ENCODE data around the gene ATP6V0A1. TPM values are rescaled to one million over a fixed set of nuclear protein-coding genes. Genes with fewer than 3 reads are reported as not detected.
A peak's percentile ranks its signal among the peaks of the same experiment; 100 is the strongest.

The ATP6V0A1 gene
- total RNA-seq, 4 donors from 2014 or later = 51.9 to 74.9 (median 63.9) TPM

DNA sequence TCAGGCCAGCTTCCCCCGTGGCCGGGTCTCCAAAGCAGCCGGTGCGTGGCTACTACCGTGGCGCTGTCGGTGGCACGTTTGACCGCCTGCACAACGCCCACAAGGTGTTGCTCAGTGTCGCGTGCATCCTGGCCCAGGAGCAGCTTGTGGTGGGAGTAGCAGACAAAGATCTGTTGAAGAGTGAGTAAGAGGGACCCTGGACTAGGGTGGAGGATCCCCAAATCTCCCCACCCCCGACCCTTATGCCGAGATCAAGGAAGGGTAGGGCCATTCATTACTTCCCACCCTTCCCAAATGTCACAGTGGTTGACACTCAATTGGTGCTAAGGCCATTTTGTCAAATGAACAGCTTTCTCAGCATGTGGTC lies 104.4 kb downstream of the ATP6V0A1 start:
- Histone ChIP-seq H3K27ac (replicated peaks in 1 of 4) (peak overlapping the region; percentile 83 to 90 (median 85)), H3K4me3 (peak overlapping the region; percentile 70 to 87 (median 73))

DNA sequence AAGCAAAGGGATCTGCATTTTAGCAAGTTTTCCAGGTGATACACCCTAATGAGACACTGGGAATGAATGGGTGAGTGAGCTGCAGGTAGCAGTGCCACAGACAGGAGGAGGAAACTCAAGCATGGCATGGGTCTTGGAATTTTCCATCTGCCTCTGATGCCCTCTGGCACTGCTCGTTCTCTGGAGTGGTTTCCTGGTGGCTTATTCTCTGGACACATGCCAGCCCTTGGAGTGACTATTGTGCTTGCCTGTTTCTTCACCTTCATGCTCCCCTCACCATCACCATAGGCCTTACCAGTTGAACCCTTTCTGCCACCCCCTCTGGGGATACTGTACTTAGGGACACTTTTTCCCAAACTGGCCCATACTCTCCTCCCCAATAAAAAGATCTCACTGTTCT lies 104.9 kb downstream of the ATP6V0A1 start:
- 33% methylated on average over 1 of the region's 1 CpG for WGBS
- intact Hi-C loops (cut with DNase I) = no loop called here
- TF ChIP-seq, protein P1, sequence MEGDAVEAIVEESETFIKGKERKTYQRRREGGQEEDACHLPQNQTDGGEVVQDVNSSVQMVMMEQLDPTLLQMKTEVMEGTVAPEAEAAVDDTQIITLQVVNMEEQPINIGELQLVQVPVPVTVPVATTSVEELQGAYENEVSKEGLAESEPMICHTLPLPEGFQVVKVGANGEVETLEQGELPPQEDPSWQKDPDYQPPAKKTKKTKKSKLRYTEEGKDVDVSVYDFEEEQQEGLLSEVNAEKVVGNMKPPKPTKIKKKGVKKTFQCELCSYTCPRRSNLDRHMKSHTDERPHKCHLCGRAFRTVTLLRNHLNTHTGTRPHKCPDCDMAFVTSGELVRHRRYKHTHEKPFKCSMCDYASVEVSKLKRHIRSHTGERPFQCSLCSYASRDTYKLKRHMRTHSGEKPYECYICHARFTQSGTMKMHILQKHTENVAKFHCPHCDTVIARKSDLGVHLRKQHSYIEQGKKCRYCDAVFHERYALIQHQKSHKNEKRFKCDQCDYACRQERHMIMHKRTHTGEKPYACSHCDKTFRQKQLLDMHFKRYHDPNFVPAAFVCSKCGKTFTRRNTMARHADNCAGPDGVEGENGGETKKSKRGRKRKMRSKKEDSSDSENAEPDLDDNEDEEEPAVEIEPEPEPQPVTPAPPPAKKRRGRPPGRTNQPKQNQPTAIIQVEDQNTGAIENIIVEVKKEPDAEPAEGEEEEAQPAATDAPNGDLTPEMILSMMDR (IDR thresholded peaks at IDR 0.05) = no peak
- TF ChIP-seq POLR2A (IDR thresholded peaks at IDR 0.05; ENCODE audit: low read depth) = no peak
- TF ChIP-seq EP300 (IDR thresholded peaks at IDR 0.05) = no peak
- no peak for TF ChIP-seq POLR2AphosphoS5 (IDR thresholded peaks at IDR 0.05)
- Histone ChIP-seq H3K4me3 (peak overlapping the region in 3 of 4 donors; percentile 70 to 87 (median 75)), H3K36me3 (peaks cover 19 to 32% (median 28%) of the 10 kb centered on the region in 4 donors), H3K27ac (replicated peaks in 1 of 4) (peak overlapping the region in 3 of 4 donors; percentile 10 to 90 (median 11)), H3K4me1 (peaks cover 40 to 69% (median 62%) of the 10 kb centered on the region in 4 donors), H3K27me3 (no peaks in the 10 kb centered on the region), H3K9me3 (no peaks in the 10 kb centered on the region)
- no peak for DNase-seq (ENCODE audit: extremely low spot score)

More for the DNA sequence above, 104.4 kb downstream of the ATP6V0A1 start:
- Histone ChIP-seq H3K27me3 (no peaks in the 10 kb centered on the region), H3K36me3 (peaks cover 19 to 28% (median 25%) of the 10 kb centered on the region in 4 donors), H3K9me3 (no peaks in the 10 kb centered on the region), H3K4me1 (peaks cover 36 to 65% (median 59%) of the 10 kb centered on the region in 4 donors)
- intact Hi-C loops (cut with DNase I) = no loop called here
- no peak for DNase-seq (ENCODE audit: extremely low spot score)
- TF ChIP-seq POLR2AphosphoS5 (IDR thresholded peaks at IDR 0.05) (no peak), POLR2A (IDR thresholded peaks at IDR 0.05; ENCODE audit: low read depth) (no peak), EP300 (IDR thresholded peaks at IDR 0.05) (no peak)
- TF ChIP-seq, protein P1 (IDR thresholded peaks at IDR 0.05) = no peak
- no CpG with 5 or more reads among the region's 14 CpGs for WGBS

GRCh38 chr17:42563950-42564349 lies 105.3 kb downstream of the ATP6V0A1 start:
- H3K9me3 ChIP-seq = no peaks in the 10 kb centered on the region
- H3K27ac ChIP-seq (replicated peaks in 1 of 4) = peak overlapping the region in 3 of 4 donors; percentile 10 to 90 (median 11)
- H3K27me3 ChIP-seq = no peaks in the 10 kb centered on the region
- peaks cover 19 to 36% (median 32%) of the 10 kb centered on the region in 4 donors for H3K36me3 ChIP-seq
- intact Hi-C loops (cut with DNase I) = no loop called here
- H3K4me3 ChIP-seq = no peak overlapping the region
- no peak for TF ChIP-seq POLR2AphosphoS5 (IDR thresholded peaks at IDR 0.05)
- TF ChIP-seq EP300 (IDR thresholded peaks at IDR 0.05) = no peak
- TF ChIP-seq, protein P1 (IDR thresholded peaks at IDR 0.05) = no peak
- no peak for TF ChIP-seq POLR2A (IDR thresholded peaks at IDR 0.05; ENCODE audit: low read depth)
- DNase-seq (ENCODE audit: extremely low spot score) = no peak
- WGBS = 84% methylated on average over 9 of the region's 9 CpGs
- H3K4me1 ChIP-seq = peaks cover 44 to 73% (median 63%) of the 10 kb centered on the region in 4 donors

- Histone ChIP-seq H3K27ac (replicated peaks in 1 of 4) (peak overlapping the region in 2 of 4 donors; percentile 11 to 90), H3K4me1 (peaks cover 44 to 75% (median 63%) of the 10 kb centered on the region in 4 donors), H3K4me3 (no peak overlapping the region), H3K27me3 (no peaks in the 10 kb centered on the region), H3K9me3 (no peaks in the 10 kb centered on the region), H3K36me3 (peaks cover 24 to 46% (median 42%) of the 10 kb centered on the region in 4 donors)
- DNase-seq (ENCODE audit: extremely low spot score) = no peak
- intact Hi-C loops (cut with DNase I) = no loop called here
- TF ChIP-seq POLR2AphosphoS5 (IDR thresholded peaks at IDR 0.05) (no peak), EP300 (IDR thresholded peaks at IDR 0.05) (no peak), POLR2A (IDR thresholded peaks at IDR 0.05; ENCODE audit: low read depth) (no peak)
- TF ChIP-seq, protein P1 (IDR thresholded peaks at IDR 0.05) = no peak
- WGBS = 95% methylated on average over 9 of the region's 15 CpGs
Observed at GRCh38 chr17:42564815-42565522, 106.3 kb downstream of the ATP6V0A1 start.
